HG03460 (cell line): ENCODE data around the gene CIDEA.

Experiments used
- ATAC-seq: cut with Tn5 transposase; IDR thresholded peaks from one replicate; pipeline ENCODE4 v1.9.1; 2021; ENCODE audit not compliant: unreplicated experiment

Gene CIDEA

DNA sequence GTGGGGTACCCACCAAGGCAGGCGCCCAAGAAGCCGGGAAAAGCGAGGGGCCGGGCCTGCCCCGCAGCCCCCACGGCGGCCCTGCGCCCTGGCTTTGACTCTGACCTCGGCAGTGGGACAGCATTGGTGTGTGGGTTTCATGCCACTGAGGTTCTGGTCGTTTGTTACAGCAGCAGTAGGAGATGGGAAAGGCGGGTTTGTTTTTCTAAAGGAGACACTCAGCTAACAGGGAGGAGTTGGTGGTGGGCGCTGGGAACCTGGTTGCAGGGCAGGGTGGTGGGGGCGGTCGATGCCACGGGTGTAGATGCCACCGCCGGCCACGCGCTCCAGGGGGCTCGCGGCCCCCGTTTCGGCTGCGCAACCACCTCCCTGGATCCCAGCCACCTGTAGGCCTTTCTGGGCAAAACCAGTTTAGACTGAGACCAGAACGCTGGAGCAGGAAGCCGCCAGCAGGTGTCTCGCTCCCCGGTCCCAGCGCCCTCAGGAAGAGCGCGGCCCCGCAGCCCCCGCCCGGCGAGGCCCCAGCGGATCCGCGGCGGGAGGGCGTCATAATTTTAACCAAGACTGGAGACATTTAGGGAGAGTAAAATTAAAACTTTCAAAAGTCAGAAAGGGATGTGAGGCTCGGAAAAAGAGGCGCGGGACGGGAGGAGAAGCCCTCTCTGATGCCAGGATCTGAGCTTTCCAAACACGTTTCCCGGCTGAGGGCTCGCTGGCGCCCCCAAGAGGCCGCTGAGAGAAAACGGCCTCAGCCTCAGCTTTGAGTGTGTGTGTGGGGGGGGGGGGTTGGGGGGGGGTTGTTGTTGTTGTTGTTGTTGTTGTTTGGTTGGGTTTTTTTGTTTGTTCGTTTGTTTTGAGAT, 17.4 kb downstream of the CIDEA start:
- ATAC-seq = peak; percentile 84

DNA sequence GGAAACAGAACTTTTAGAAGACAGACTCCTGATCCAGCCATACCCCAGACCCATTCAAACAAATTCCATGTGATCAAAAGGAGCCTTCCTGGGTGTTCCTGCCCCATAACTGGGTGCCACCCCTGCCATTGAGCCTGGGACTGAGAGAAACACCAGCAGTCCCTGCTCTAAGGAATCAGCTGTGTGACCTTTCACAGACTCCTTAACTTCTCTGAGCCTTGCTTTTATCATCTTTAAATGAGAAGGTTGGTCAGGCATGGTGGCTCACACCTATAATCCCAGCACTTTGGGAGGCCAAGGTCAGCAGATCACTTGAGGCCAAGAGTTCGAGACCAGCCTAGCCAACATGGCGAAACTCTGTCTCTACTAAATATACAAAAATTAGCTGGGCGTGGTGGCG, 20.6 kb downstream of the CIDEA start:
- ATAC-seq = no peak

DNA sequence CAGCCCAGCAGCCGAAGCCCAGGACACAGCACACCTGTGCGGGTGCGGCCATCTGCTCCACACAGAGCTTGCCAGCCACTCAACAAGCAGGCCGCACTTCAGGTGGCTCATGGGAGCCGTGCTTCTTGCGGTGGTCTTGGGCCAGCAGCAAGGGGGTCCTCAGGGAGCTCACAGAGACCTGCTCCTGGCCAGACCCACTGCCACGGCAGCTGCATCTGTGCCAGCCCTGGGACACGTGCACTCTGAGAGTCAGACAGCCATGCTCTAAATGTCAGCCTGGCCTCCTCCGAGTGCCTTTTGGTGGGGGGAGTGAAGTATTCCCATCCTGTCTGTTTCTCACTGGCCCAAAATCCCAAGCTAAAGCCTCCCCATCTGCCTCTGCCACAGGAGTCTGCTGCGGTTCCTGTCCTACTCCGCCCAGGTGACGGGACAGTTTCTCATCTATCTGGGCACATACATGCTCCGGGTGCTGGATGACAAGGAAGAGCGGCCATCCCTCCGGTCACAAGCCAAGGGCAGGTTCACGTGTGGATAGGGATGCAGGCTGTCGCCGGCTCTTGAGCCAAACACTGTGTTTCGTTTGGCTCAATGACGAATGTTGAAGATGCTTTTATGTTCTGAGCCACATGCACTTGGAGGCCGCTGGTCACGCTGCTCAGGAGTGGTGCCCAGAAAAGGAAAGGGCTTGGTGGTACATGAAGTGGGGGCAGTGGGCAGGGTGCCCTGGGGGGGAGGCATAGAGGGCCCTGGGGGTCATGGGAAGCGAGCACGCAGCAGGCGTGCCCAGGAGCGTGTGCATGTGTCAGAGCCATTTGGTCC, 22.8 kb downstream of the CIDEA start:
- no peak for ATAC-seq

DNA sequence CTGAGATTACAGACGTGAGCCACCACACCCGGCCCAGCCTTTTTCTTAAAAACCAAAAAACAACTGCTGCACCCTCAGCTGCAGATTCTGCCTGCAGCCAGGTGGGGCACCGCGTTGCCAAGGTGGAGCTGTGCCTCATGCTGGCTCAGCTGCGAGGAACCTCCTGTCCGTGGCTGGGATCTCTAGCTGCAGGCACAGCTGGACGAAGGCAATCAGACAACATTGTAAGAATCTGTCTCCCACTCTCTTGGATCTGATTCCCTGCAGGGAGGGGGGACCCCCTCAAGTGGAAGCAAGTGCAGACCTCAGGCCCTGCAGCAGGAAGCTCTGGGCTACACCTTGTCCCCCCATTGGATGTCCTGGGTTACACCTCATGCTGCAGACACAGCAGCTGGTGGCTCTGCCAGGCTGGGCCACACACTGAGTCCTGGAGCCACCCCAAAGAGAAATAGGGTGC, 24.1 kb downstream of the CIDEA start:
- no peak for ATAC-seq

DNA sequence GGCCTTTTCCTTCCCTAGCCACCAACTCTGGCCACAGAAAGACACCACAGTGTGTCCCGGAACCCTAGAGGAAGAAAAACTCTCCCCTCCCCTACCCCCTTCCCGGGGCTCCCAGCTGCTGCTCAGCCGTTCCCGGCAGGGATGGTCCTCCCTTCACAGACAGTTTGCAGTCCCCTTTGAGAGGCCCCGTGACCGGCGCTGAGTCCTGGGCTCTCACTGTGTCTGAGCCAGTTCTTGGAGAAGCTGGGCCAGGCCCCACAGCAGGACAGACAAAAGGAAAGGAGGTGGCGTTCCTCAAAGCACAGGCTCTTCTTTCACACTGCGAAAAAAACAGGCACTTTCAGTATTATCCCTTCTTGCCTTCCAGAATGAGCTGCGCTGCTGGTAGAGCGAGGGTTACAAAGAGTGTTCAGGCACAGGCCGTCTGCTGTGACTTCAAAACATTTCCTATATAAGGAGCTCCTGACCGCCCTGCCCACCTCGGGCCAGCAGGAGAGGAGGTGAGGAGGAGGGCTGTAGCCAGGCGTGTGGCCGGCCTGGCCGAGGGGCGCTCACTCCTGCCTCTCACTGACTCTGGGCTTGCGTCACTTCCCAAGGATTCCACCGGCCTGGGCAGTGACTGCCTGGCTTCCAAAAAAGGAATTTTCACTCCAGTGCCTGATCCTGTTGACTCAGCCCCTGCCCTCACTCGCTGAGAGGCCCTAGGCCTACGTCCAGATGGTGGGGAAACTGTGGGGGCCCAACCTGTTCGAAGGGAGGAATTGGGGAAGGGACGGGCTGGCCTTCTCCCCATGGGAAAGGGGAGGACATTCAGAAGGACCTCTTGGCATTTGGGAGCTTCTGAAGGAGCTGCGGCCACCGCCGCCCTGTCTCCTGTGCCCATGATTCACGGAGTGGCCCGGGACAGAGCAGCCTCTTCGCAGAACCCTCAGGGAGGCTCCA, 24.9 kb downstream of the CIDEA start:
- ATAC-seq = no peak

DNA sequence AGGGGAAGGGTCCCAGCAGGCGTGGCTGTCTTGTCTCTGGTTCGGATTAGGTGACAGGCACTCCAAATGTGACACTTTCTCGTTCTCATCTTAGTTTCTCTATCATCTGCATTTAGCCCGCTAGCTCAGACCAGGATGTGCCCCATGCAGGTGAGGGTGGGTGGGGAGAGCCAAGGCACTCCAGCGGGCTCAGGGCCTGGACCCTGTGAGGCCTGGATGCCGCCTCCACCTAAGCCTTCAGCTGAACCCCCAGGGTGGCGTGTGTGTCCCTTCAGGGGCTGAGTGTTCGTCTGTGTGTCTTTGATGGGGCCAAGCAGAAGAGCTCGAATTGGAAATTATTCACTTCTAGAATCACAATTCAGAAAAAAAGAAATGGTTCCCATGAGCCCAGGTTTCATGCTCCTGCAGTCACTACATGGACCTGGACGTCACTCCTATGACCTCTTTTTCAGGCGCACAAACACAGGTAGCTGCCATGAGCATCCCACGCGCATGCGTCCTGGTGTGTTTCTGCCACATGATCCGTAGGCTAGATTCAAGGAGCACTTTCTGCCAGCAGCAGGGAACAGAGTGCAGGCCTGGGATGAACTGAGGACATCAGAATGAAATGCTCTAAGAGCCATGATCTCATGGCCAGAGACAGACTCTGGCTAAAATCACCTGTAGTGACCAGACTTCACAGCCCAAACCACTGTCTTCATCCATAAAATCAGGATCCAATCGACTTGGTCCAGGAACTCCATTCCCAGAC, 25.8 kb downstream of the CIDEA start:
- no peak for ATAC-seq

DNA sequence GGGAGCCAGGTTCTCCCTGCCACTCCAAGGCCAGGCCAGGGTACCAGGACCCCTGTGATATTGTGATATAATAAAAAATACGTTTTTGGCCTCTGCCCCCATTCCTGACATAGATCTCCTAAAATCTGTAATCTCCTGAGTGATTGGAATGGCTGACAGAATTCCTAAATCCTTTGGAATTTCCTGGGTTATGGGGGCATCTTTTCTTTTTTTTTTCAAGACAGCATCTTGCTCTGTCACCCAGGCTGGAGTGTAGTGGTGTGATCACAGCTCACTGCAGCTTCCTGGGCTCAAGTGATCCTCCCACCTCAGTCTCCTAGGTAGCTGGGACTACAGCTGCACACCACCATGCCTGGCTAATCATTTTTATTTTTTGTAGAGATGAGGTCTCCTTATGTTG, 27.7 kb downstream of the CIDEA start:
- ATAC-seq = no peak

DNA sequence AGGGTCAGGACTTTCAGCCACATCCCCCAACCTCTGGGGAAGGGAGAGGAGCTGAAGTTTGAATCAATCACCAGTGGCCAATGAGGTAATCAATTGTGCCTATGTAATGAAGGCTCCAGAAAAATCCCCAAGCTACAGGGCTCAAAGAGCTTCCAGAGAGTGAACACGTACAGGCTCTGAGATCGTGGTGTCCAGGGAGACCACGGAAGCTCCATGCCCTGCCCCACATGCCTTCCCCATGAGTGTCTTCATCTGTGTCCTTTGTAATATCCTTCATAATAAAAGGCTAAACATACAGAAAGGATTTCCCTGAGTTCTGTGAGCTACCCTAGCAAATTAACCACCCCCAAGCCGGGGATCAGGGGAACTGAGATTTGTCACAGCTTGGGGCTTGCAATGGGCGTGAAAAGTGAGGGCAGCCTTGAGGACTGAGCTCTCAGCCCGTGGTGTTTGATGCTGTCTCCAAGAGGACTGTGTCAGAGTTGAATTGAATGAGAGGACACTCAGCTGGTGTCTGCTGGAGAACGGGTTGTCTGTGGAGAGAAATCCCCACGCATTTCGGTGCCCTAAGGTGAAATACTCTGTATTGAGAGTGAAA, 28.4 kb downstream of the CIDEA start:
- ATAC-seq = no peak

DNA sequence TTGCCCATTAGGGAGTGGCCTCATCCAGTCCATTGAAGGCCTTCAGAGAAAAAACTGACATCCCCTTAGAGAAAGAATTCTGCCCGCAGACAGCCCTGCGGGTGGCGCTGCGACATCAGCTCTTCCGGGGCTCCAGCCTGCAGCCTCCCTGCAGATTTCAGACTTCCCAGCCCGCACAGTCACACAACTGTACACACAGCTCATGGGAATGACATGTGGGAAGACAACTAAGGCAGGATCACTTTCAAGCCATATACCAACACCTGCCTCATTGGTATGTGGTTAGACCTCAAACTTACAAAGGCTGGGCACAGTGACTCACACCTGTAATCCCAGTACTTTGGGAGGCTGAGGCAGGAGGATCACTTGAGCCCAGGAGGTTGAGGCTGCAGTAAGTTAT, 29.1 kb downstream of the CIDEA start:
- no peak for ATAC-seq

DNA sequence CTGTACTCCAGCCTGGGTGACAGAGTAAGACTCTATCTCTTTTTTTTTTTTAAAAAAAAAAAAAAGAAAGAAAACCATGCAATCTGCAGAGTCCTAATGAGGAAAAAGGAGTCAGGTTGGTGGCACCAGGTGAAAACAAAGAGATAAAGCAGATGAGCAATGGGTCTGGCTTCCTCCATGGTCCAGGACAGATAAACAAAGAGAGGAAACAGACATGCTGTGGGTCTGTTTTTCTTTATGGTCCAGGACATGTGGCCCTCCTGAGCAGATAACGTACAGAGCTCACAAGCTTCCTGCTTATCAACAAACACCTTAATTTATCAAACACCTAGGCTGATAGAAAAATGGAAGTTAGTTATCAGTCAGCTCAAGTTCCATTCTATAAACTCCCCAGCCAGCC, 29.5 kb downstream of the CIDEA start:
- ATAC-seq = no peak

DNA sequence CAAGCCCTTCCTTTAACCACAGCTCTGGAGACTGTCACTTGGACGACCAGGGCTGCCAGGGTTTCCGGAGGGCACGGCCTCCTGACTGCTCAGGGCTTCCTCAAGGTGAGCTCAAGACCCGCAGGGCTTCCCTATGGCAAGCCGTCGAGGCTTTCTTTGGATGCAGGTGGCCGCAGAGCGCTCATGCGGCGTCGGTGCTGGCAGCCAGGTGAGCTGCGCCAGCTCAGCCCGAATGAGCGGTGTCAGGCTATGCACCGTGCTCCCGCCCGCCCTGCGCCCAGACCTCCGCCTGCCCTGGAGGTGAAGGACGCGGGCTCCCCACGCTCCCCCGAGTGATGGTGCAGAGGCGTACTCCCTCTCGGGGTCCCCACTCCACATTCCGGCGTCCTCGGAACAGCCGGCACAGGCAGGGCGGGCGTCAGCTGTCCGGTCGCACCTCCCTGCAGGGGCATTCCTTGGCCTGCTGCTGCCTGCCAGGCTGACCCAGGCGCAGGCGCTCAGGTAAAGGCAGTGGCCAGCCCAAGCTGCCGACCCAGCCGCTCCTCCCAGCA, 33.0 kb downstream of the CIDEA start:
- ATAC-seq = no peak

DNA sequence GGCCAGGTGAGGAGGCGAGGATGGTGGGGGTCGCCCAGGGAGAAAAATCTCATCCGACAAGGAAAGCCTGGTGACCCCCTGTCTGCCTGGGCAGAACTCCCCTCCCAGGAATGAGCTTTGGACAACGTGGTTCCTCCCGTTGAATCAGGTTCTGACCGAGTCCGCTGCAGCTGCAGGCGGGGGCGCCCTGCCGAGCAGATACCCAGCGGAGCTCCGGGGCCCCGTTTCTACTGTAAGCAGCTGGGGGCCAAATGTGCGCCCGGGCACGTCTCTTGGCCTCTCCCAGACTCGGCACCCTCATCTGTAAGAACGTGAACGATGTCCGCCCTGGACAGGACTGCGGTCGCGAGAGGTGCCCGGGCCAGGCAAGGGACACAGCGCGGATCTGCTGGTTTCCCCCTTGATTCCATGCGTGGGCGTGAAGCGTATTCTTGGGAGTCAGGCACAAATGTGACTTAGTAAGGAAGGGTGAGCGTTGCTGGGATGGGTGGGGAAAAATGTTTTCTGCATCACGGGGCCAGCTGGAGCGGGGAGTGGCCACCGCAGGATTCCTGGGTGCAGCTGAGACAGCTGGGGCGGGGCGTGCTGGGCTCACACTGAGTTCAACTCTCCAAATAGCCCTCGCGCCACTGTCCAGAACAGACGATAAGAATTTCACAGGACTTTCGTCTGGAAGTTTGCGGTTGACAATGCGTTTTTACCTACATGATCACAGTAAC, 33.7 kb downstream of the CIDEA start:
- no peak for ATAC-seq

DNA sequence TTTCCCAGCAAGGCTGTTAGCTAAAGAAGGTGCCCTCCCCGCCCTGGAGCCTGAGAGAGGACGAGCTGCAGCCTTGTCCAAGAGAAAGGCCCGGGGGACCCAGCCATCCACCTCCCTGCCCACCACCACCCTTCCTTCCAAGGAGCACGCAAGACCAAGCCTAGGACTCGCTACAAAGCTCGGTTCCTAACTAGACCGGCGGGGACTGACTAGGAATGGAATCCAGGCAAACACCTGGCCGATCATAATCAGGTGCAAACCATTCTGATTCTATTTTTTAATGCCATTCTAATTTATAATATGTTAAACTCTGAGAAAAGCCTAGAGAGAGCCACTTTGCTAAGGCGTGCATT, 34.2 kb downstream of the CIDEA start:
- ATAC-seq = no peak

DNA sequence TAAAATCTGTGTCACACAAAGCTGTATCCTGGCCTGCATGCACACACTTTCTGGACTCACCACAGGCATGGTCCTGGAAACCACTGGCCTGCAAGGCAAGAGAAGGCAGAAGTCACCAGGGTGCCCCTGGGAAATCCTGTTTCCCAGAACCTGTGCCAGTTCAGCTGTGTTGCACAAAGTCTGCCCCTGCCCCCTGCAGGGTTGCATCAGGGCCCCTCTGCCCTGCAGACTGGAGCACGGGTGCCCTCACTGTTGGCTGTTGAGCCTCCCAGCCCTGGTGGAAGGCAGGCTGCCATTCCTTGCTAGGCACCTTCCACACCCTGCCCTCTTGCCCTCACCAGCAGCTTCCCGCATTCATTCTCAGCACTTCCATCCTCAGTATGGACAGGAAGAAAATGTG, 35.9 kb downstream of the CIDEA start:
- ATAC-seq = no peak

DNA sequence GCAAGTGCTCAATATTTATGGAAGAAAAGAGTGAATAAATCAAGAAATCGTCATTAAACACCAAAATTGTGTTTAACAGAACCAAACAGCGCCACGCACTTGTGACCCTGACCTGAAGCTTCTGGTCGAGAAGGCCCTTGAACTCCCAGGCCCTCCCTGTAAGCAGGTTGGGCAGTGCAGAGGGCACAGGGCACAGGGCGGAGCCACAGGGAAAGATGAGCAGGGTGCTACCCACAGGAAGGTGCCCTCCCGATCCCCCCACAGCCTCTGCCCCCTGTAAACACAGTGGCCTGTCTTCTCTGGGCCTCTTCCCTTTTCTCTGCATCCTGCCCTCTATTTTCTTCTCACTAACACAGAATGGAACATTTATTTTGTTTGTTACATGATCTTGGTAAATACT, 37.0 kb downstream of the CIDEA start:
- ATAC-seq = no peak

DNA sequence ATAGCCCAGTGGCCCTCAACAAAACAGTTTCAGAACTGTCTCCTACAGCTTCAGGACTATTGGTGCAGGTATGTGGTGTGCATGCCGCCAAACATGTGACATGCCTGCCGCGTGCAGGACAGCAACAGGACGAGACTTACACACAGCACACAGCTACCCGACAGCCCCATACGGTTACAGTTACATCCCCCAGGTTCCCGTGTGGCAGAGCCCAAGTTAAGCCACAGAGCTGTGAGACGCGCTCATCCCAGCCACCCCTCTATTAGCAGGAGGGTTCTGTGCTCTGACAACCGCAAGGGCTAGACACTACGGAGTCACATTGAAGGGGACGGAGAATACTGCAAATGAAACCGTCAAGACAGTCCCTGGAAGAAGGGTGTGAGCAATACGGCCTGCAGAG, 37.5 kb downstream of the CIDEA start:
- ATAC-seq = no peak

DNA sequence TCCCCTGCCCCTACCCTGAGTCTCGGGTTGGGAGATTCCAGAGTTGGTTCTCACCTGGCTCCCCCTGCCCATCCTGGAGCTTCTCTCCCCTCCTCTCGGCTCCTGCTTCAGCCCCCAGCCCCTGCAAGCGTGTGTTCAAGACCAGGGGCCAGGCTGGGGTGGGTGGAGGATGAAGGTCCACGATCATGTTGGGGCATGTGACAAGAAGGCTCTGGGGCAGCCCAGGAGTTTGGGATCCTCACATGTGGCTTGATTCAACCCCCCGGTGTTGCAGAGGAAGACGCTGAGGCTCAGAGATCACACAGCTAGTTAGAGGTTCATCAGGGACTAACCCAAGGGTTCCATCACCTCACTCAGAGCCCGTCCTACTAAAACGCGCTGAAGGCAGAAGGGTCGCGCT, 39.7 kb downstream of the CIDEA start:
- ATAC-seq = no peak

DNA sequence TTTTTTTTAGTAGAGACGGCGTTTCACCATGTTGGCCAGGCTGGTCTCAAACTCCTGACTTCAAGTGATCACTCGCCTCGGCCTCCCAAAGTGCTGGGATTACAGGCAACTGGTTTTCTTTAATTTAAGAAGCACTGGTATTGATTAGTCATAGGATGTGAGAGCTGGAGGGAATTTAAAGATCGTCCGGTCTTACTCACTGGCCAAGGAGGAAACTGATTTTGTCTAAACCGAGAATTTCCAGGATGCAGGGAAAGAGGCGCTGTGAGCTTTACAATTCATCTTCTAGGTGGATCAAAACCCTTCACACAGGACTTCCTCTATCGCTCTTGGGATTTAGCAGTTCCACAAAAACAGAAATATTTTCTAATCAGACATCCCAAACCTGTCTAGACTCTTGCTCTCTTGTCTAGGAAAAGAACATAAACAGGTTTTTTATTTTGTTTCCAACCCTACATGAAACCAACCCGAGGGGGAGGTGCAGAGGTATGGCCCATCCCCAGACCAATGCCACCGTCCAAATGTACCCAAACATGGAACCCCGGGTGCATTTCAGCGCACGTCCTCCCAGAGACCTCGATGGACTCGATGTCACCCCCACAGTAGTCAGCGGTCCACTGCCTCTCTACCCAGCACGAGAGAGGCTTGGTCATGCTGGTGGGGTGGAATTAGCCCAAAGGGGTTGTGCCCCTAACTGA, 41.4 kb downstream of the CIDEA start:
- no peak for ATAC-seq

DNA sequence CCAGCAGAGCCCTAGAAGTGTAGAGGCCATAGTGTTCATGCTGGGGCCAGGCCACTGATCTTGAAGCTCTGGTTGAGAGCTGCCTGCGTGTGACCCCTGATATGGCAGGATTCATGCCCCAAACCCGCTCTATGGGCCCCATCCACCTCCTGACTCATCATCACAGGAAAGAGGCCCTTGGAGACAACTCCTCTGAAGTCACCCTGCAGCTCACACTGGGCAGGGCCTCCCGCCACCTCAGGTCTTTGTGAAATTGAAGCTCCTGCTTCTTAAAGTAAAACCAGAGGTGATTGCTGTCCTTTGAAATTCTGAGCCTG, 41.9 kb downstream of the CIDEA start:
- no peak for ATAC-seq
